Stimulated activated CD8-positive, alpha-beta memory T cell treated with anti-CD3 and anti-CD28 coated beads, Interleukin-12 subunit alpha, Interleukin-12 subunit beta, amount 100 ng/mL, for 24 hours (primary cell): ENCODE results near the gene SNX7.

ENCODE experiments used
- DNase-seq: peaks from one replicate; pipeline ENCODE4 v3.0.0-alpha.2; 2020; ENCODE audit errors: extremely low read depth

SNX7 gene

DNA sequence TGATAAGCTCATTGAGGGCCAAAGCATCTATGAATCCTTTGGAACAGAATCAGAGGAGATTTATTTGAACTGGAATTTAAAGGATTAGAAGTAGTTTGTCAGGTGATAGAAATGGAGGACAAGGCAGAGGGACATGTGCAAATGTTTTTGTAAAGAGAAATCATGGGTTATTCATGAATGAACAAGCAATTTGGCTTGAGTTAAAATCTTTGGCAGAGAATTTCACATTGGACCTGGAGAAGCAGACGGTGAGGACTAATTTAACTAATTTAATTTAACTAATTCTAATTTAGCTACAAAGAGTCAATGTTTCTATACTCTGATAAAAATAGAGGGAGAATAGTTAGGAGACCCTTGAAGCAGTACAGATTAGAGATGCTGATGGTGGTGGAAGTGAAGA, 36.3 kb downstream of the SNX7 start:
- DNase-seq, result no peak

GRCh38 chr1:98698625-98699024, 37.1 kb downstream of the SNX7 start:
- DNase-seq, result no peak

DNA sequence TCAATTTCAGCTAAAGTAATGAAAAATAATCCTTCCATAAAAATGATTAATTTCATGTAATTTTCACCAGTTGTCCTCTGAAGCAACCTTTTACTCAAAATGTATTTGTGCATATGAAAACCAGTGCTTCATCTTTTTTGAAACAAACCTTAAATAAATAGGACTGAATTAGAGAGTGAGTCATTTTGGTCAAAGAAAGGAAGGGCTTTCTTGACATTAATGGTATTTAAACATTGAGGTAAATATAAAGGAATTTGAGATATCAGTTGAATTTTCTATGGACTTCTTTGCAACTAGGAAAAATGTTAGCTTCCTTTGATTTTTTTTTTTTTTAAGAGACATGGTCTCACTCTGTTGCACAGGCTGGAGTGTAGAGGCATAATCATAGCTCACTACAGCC, 38.7 kb downstream of the SNX7 start:
- DNase-seq, result no peak

DNA sequence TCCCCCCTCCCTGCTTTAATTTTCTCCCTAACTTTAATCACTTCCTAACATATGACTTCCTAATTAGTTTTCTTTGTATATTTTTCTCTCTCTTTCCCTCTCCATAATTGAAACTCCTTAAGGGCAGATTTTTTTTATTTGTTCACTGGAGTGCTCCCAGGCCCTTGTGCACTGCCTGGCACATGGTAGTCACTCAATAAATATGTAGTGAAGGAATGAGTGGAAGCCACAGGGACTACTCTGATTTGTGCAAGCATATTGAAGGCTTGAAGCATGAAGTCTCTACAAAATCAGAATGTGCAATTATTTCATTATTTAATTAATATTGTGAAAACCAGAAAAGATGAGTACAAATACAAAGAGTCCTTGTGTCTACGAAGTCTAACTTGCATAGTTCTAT, 41.5 kb downstream of the SNX7 start:
- DNase-seq, result no peak

DNA sequence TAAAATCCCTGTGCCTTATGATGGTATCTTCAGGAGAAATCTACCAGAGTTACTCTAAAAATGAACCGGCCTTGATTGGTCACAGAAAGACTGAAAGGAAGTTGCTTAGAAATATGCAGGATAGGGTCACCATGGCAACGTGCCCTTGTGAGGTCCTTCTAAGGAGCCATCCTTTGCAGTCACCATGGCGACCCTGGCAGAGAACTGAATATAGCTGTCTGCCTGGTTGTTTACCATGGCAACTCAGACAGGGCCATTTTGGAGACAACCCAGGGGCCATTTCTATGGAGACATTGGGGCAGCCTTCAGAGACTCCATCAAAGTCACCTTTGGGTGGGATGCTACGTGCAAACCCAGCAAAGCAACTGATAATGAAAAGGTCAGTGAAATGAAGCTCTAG, 43.0 kb downstream of the SNX7 start:
- DNase-seq, result no peak

GRCh38 chr1:98704971-98705370, 43.5 kb downstream of the SNX7 start:
- DNase-seq, result no peak

GRCh38 chr1:98705591-98705990, 44.1 kb downstream of the SNX7 start:
- no peak for DNase-seq

DNA sequence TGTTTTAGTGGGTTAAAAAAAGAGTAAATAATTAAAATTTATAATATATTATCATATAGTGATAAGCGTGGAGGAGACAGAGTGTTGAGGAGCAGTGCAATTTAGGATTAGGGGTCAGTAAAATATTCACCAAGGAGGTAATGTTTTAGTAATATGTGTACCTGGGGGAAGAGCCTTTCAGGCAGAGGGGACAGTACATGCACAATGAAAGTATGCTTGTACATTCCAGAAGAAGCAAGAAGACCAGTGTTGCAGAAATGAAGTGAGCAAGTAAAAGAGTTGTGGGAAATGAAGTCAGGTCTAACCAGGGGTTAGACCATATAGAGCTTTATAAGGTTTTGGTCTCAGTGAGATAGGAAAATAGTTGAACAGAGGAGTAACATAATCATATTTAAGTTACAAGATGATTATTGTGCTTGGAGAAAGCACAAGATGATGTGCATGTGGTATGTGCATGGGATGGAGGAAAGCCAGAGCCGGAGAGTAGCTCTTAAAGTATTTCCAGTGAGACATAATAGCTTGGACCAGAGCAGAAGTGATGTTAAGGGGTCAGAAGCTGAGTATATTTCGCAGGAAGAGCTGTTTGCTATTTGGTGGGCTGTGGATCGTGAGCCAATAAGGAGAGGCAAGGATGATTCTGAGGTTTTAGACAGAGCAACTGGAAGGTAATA, 44.8 kb downstream of the SNX7 start:
- DNase-seq, result no peak

DNA sequence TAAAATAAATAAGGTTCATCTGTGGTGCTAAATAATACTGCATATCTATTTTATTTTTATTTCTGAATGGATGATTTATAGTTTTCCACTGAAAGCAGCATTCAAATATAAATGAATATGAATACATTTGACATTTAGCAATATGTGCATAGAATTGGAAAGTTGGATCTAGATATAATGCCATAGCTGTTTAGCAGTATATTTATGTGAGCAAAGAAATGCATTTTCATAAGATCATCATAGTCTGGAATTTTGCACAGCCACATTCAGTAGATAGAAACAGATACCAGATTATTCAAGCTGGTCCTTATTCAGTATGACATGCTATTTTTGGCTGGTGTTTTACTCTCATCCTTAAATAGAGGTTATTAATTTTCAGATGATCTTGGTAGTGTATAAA, 46.0 kb downstream of the SNX7 start:
- DNase-seq, result no peak

GRCh38 chr1:98709906-98710305, 48.4 kb downstream of the SNX7 start:
- no peak for DNase-seq

- no peak for DNase-seq
These were observed 62.1 kb downstream of the SNX7 start for GRCh38 chr1:98723574-98723973.

DNA sequence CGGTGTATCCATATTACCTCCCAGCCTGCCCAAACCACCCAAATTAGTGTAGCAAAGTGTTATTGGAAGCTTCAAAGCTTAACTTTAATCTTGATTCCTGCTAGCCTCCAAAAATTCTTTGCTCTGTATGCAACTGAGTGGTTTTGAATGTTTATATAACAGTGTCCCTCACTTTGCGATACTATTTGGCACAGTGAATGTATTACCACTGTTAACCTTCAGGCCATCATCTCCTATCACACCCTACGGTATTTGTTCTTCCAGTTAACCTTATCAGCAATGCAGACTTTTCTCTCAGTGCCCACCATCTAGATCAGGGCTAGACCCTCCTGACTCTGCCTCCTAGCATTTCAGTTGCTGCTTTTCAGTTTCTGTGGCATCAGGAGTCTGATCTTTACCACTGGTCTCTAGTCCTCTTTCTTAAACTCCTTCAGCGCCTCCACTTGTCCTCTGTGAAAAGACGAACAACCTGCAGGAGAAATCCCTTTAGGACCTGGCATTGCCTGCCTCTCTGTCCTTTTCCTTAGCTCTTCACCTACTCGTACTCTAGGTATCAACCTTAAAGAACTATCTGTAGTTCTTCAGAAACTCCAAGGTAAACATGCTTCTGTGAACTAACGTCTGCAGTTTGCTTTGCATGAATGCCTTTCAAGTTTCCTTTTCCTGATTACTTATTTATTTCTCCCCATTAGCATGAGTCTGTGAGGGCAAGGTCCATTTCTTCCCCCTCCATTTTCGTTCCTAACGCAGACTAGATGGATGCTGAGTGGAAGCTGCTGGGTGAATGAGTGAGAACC, 71.7 kb downstream of the SNX7 start:
- no peak for DNase-seq

DNA sequence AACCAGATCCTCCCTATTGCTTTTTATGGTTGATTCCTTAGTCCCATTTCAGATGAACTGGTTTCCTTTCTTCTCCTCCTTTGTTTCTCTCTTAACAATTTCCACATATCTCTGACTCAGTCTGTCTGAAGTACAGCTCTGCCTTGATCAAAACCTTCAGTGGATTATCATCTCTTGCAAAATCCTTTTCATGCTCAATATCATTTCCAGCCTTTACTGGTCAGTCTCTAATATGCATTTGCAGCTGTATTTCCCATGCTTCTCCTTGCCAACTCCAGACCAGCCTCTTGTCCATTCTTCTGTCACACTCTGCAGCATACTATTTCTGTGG, 72.2 kb downstream of the SNX7 start:
- DNase-seq, result no peak

DNA sequence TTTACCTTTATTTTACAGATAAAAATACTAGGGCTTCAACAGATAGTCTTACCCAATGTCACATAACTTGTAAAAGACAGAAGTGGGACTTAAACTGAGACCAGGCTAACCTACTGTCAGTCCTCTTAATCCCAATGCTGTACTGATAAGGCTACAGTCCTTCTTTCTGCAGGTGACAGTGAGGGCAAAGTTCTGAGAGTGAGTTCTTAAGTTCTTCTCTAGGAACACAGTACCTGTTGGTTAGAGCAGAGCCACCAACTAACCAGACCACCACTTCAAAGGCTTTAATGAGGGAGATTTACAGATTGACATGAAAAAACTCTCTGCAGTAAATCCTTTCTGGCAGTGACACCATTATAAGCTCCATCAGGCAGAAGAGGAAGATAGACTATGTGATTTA, 74.2 kb downstream of the SNX7 start:
- no peak for DNase-seq

DNA sequence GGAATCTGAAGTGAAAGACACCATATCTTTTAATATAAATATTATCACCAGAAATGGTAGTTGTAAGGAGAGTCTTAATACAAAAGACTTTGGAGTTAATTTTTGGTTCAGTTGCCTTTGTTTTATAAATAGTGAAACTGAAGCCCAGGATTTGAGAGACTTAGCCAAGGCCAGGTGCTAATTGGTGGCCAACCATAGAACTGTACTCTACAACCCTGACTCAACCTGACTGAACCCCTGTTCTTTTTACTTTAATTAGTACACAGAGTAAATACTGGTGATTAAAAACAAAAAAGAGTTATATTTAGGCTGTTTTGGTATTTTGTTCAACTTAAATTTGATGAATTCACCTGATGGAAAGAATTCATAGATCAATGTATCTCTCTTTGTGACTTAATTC, 76.3 kb downstream of the SNX7 start:
- no peak for DNase-seq

DNA sequence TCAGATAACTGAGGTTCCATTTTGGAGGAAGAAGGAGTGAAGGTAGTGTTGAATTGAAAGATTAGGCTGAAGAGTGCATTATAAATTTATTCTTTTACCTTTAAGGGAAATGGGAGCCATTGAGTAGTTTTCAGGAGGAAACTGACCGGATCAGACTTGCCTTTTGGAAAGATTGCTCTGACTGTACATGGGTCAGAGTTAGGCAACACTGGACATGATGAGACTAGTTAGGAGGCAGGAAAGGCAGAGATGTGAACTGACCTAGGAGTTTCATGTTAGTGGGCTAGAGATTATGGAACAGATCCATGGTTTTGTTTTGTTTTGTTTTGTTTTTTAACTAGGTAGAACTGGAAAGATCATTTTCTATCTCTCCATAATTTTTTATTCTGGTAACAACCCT, 78.2 kb downstream of the SNX7 start:
- no peak for DNase-seq

DNA sequence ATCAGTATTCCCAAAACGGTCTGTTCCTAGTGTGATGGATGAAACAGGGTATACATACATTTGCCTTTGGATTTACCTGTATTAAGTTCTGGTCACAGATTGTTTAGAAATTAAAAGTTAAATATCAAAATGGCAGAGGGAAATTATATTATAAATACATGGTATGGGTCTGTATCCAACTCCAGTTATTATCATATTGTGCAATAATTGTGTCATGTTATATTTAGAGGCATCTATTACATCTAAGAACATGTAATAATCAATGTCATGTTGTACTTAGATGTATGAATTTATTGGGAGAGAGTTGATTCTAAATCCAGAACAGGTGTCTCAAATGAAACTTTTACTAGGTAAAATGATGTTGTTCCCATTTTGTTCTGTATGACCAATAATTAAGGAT, 79.6 kb downstream of the SNX7 start:
- DNase-seq, result no peak

- no peak for DNase-seq
These were observed 87.7 kb downstream of the SNX7 start for GRCh38 chr1:98749152-98749756.

DNA sequence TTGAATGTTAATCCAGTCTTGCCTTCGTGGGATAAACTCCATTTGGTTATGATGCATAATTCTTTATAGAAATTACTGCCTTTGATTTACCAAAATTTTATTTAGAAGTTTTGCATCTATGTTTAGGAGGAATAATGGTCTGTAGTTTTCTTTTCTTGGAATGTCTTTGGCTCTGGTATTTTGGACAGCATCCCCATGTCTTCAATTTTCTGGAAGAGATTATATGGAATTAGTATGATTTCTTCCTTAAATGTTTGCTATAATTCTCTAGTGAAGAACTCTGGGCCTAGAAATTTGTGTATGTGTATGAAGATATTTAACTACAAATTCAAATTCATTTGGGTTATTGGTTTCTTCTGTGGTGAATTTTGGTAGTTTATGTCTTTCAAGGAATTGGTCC, 92.7 kb downstream of the SNX7 start:
- no peak for DNase-seq

DNA sequence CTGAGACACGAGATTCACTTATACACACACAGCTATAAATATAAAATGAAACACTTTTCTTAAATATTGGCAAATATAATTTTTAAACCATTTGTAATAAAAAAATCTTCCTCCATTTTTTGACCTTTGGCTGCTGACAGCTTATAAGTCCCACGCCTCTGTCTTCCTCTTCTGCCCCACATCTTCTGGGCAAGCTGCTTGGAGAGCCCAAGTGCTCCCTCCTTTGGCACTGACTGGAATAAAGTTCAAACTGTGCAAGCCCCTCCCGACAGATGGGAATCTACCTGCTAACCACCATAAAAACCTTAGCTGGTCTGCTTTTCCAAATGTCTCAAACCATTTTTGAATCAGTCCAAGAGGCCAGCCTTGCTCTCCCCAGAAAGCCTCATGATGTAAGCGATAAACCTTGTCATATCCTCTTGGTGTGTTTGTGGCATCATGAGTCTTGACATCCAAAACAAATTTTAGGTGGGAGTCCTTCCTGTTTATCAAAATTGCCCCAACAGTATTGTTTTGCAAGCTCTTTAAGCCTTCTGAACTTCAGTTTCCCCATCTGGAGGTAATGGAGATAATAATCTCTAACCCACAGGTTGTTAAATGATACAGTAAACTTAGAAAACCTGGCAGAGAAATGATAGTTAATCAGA, 99.8 kb downstream of the SNX7 start:
- no peak for DNase-seq

GRCh38 chr1:98763488-98764150, 102.1 kb downstream of the SNX7 start:
- DNase-seq, result no peak

DNA sequence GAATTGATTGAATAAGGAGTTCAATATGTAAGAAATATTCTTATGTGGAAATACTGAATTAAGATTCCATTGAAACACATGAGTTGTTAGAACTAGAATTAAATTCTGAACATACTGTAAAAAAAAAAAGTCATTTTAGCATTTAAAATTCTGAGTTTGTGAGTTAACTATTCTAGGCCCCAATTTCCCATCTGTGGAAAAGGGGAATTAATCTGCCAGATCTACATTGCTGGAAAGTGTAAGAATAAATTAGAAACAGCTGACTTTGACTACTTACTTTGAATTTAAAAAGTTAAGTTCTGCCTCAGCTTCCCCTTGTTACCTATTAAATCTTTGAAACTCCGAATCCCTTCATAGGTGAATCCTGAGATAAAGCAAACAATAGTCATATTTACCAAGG, 103.0 kb downstream of the SNX7 start:
- DNase-seq, result no peak
